ENCODE data around the gene SCYGR2.

The SCYGR2 gene

GRCh38 chr2:227616631-227617030, 17.9 kb downstream of the SCYGR2 start:
- ChIA-PET POLR2A (no interaction called here), CTCF (no interaction called here)
- H3K4me3 ChIP-seq (ENCODE audit: low read depth, low read length): no peak overlapping the region
- H3K27ac ChIP-seq (ENCODE audit: extremely low read depth, low read depth, low read length): no peak overlapping the region
- no peak for TF ChIP-seq ZNF121 (tag by site-specific recombination; IDR thresholded peaks at IDR 0.05)
- TF ChIP-seq ZNF580 (tag by site-specific recombination; IDR thresholded peaks at IDR 0.05): no peak
- TF ChIP-seq ZNF610 (tag by site-specific recombination; IDR thresholded peaks at IDR 0.05; ENCODE audit: borderline replicate concordance): no peak
- no peak for TF ChIP-seq ZNF404 (tag by site-specific recombination; IDR thresholded peaks at IDR 0.05)
- TF ChIP-seq ZFHX2 (tag by site-specific recombination; conservative IDR thresholded peaks at IDR 0.05): no peak
- TF ChIP-seq SP3 (tag by site-specific recombination; IDR thresholded peaks at IDR 0.05): no peak
- no peak for TF ChIP-seq ZFP3 (tag by site-specific recombination; IDR thresholded peaks at IDR 0.05; ENCODE audit: low read depth)
- TF ChIP-seq GFI1B (tag by site-specific recombination; IDR thresholded peaks at IDR 0.05): no peak
- no peak for TF ChIP-seq ZBTB48 (tag by site-specific recombination; IDR thresholded peaks at IDR 0.05)
- no peak for TF ChIP-seq ZSCAN30 (tag by site-specific recombination; IDR thresholded peaks at IDR 0.05)
- no peak for TF ChIP-seq BCL6B (tag by site-specific recombination; IDR thresholded peaks at IDR 0.05)
- TF ChIP-seq ZNF623 (tag by site-specific recombination; IDR thresholded peaks at IDR 0.05): no peak
- no peak for TF ChIP-seq ZNF132 (tag by site-specific recombination; IDR thresholded peaks at IDR 0.05; ENCODE audit: borderline replicate concordance)
- no peak for TF ChIP-seq ZNF221 (tag by site-specific recombination; IDR thresholded peaks at IDR 0.05; ENCODE audit: borderline replicate concordance)
- TF ChIP-seq ZNF37A (tag by site-specific recombination; IDR thresholded peaks at IDR 0.05): no peak
- TF ChIP-seq, protein P1, sequence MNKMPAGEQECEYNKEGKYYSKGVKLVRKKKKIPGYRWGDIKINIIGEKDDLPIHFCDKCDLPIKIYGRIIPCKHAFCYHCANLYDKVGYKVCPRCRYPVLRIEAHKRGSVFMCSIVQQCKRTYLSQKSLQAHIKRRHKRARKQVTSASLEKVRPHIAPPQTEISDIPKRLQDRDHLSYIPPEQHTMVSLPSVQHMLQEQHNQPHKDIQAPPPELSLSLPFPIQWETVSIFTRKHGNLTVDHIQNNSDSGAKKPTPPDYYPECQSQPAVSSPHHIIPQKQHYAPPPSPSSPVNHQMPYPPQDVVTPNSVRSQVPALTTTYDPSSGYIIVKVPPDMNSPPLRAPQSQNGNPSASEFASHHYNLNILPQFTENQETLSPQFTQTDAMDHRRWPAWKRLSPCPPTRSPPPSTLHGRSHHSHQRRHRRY (tag by site-specific recombination; IDR thresholded peaks at IDR 0.05): no peak
- TF ChIP-seq BCL11A (tag by site-specific recombination; IDR thresholded peaks at IDR 0.05; ENCODE audit: low read depth): no peak
- TF ChIP-seq ZNF292 (tag by site-specific recombination; IDR thresholded peaks at IDR 0.05; ENCODE audit: borderline replicate concordance, low read depth): no peak
- H3K4me1 ChIP-seq (ENCODE audit: control insufficient read depth, insufficient read depth, low read length): 0 out of 2 replicates have a peak, but pooled peaks cover 3% of the 10 kb centered on the region
- no peaks in the 10 kb centered on the region for H3K9me3 ChIP-seq (ENCODE audit: control insufficient read depth, insufficient read depth, low read depth, low read length)
- H3K36me3 ChIP-seq (ENCODE audit: control insufficient read depth in 2 of 2, insufficient read depth in 1 of 2, low read length in 2 of 2): no peaks in the 10 kb centered on the region

- H3K4me3 ChIP-seq (ENCODE audit: low read depth, low read length): no peak within 1 kb of the TSS
- ChIA-PET CTCF (no interaction called here), POLR2A (no interaction called here)
- H3K27ac ChIP-seq (ENCODE audit: extremely low read depth, low read depth, low read length): no peak within 1 kb of the TSS
- H3K36me3 ChIP-seq (ENCODE audit: control insufficient read depth in 2 of 2, insufficient read depth in 1 of 2, low read length in 2 of 2): no peaks in the 10 kb centered on the region
- TF ChIP-seq, protein P2, sequence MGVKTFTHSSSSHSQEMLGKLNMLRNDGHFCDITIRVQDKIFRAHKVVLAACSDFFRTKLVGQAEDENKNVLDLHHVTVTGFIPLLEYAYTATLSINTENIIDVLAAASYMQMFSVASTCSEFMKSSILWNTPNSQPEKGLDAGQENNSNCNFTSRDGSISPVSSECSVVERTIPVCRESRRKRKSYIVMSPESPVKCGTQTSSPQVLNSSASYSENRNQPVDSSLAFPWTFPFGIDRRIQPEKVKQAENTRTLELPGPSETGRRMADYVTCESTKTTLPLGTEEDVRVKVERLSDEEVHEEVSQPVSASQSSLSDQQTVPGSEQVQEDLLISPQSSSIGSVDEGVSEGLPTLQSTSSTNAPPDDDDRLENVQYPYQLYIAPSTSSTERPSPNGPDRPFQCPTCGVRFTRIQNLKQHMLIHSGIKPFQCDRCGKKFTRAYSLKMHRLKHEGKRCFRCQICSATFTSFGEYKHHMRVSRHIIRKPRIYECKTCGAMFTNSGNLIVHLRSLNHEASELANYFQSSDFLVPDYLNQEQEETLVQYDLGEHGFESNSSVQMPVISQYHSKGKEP (tag by site-specific recombination; IDR thresholded peaks at IDR 0.05): no peak
- TF ChIP-seq ZNF426 (tag by site-specific recombination; IDR thresholded peaks at IDR 0.05) (no peak), ZNF138 (tag by site-specific recombination; IDR thresholded peaks at IDR 0.05; ENCODE audit: borderline replicate concordance) (no peak), ZNF530 (tag by site-specific recombination; IDR thresholded peaks at IDR 0.05; ENCODE audit: low read depth) (no peak), IKZF3 (tag by site-specific recombination; IDR thresholded peaks at IDR 0.05) (no peak)
- H3K4me1 ChIP-seq (ENCODE audit: control insufficient read depth, insufficient read depth, low read length): 0 out of 2 replicates have a peak, but pooled peaks cover 3% of the 10 kb centered on the region
- H3K9me3 ChIP-seq (ENCODE audit: control insufficient read depth, insufficient read depth, low read depth, low read length): no peaks in the 10 kb centered on the region
These were observed 18.9 kb downstream of the SCYGR2 start, which contains the start of gene SCYGR4 for GRCh38 chr2:227617316-227618230. Gene SCYGR4, plus strand, starts transcription at chr2:227617498. Its CDS starts 0 bp downstream, at chr2:227617498.

Measured in HEK293 (cell line).